CD4-positive, alpha-beta T cell (primary cell): Measurements from ENCODE around the gene RAD51B. TPM values are rescaled to one million over a fixed set of nuclear protein-coding genes. Genes with fewer than 3 reads are reported as not detected.

Experiments used
- ATAC-seq: fragments of 200-7000 bp; cut with Tn5 transposase; one replicate; pipeline ENCODE4 v1.10.0; 2022; ENCODE audit warnings: mild to moderate bottlenecking; ENCODE audit not compliant: poor library complexity
- CTCF ChIA-PET: fragments of 350-600 bp; sonication (Branson Sonifier 250); formaldehyde crosslinking; loops from one replicate; lab custom pipeline; 2021; ENCODE audit warnings: antibody characterized with exemption, inconsistent platforms; lab: Charles Lee
- POLR2A ChIA-PET: fragments of 350-600 bp; sonication (Branson Sonifier 250); formaldehyde crosslinking; loops from one replicate; lab custom pipeline; 2021; ENCODE audit warnings: antibody characterized with exemption, inconsistent platforms; lab: Charles Lee
- DNase-seq, 14 experiments: peaks; one replicate each; pipeline ENCODE4 v3.0.0-alpha.2; 2013 to 2020; ENCODE audit warnings: mixed read lengths in 2 of 14
- H3K27ac ChIP-seq, 2 donors: one replicate each; pipeline versions ENCODE4 v1.5.1 to v1.7.0; 2013; ENCODE audit warnings: low read length in 2 of 2, low read depth in 1 of 2, mild to moderate bottlenecking in 1 of 2
- H3K27me3 ChIP-seq, 2 experiments: 1 replicate in 1 of 2; 2 replicates in 1 of 2; pipeline versions ENCODE4 v1.6.1 to v1.7.0; 2013; ENCODE audit warnings: low read length in 2 of 2, control low read depth in 1 of 2, mild to moderate bottlenecking in 1 of 2, moderate library complexity in 1 of 2; ENCODE audit not compliant: insufficient read depth in 2 of 2, control insufficient read depth in 1 of 2
- H3K36me3 ChIP-seq: one replicate; pipeline ENCODE4 v1.6.1; 2013; ENCODE audit warnings: low read length, control low read depth; ENCODE audit not compliant: insufficient read depth
- H3K4me1 ChIP-seq: one replicate; pipeline ENCODE4 v1.6.1; 2013; ENCODE audit warnings: low read length, control low read depth; ENCODE audit not compliant: insufficient read depth
- H3K4me3 ChIP-seq: one replicate; pipeline ENCODE4 v1.5.1; 2013; ENCODE audit warnings: mild to moderate bottlenecking, low read length, moderate library complexity
- H3K9me3 ChIP-seq, 2 experiments: 1 replicate in 1 of 2; 2 replicates in 1 of 2; pipeline versions ENCODE4 v1.6.1 to v1.7.0; 2013; ENCODE audit warnings: low read length in 2 of 2, mild to moderate bottlenecking in 2 of 2, control low read depth in 1 of 2, moderate library complexity in 1 of 2; ENCODE audit not compliant: control insufficient read depth in 1 of 2, insufficient read depth in 1 of 2
- H3K27ac Mint-ChIP-seq: one replicate; pipeline ENCODE4 v1.8.0; 2020; ENCODE audit warnings: mixed read lengths
- H3K27me3 Mint-ChIP-seq: one replicate; pipeline ENCODE4 v1.8.0; 2021; ENCODE audit warnings: mixed read lengths
- H3K36me3 Mint-ChIP-seq: one replicate; pipeline ENCODE4 v1.8.0; 2021; ENCODE audit warnings: low read depth, mixed read lengths
- H3K4me1 Mint-ChIP-seq: one replicate; pipeline ENCODE4 v1.8.0; 2021; ENCODE audit warnings: low read depth, mixed read lengths
- H3K4me3 Mint-ChIP-seq: one replicate; pipeline ENCODE4 v1.8.0; 2020; ENCODE audit warnings: mild to moderate bottlenecking, mixed read lengths
- H3K9me3 Mint-ChIP-seq: one replicate; pipeline ENCODE4 v1.8.0; 2020; ENCODE audit warnings: mixed read lengths
- intact Hi-C, 2 experiments: fragments of 100-400 bp; cut with DNase I in 1 of 2; cut with micrococcal nuclease in 1 of 2; formaldehyde crosslinking; loops; one replicate each; pipeline versions ENCODE4 v1.15.1 to v1.9.0; 2023 to 2025; cut with DNase I, micrococcal nuclease
- total RNA-seq, 174 experiments: library from RNA in 2 of 174; stranded (reverse) in 2 of 174; gene quantifications; one replicate each; pipeline ENCODE4 v1.2.3 and lab custom pipeline; 2021 to 2026
- TF ChIP-seq, protein P1 (sequence below): fragments of 200-600 bp; IDR thresholded peaks from one replicate; pipeline ENCODE4 v1.8.0; 2022; ENCODE audit warnings: antibody characterized with exemption, mild to moderate bottlenecking

The RAD51B gene
- total RNA-seq, 2 experiments from 2014 or later: 18.4 to 20.0 TPM

DNA sequence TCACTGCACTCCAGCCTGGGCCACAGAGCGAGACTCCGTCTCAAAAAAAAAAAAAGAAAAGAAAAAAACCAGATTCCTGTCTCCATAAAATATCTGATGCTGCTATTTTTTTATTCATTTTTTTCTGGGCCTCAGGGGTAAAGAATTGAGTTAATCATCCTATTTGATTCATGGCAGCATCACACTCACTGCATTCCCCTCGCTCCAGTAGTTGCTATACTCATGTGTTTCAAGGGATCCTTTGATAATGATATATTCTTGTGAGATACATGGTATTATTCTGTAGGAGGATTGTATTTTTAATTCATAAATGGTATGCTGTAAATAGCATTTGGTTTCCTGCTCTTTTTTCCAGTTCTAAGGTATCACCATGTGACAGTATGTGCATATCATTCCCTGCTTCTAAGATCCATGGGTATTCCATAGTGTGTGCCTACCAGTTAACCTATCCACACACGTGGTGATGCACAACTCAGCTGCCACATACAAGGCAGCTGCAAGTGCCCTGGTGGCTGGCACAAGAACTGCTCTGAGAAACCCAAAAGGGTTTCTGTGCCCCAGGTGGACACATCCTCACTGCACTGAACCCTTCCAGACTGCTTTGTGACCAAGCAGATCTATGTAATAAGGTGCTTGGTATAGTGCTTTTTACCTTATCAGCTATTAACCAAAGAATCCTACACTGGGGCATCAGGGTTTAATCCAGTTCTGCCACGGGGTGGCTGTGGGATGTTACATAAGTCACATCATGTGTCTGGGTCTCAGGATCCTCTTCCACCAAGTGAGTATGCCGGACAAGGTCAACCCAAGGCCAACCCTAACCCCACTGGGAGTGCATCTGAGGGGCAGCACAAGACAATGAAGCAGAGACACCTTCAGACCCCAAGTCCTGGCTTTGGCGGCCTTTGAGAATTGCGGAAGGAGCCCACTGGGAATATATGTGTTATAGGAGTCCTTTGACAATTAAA lies 898.7 kb downstream of the RAD51B start:
- no peak overlapping the region for H3K4me3 Mint-ChIP-seq
- peaks cover 28% of the 10 kb centered on the region for H3K4me1 Mint-ChIP-seq
- no peaks in the 10 kb centered on the region for H3K27me3 Mint-ChIP-seq
- no peaks in the 10 kb centered on the region for H3K9me3 Mint-ChIP-seq
- H3K9me3 ChIP-seq: peaks cover 0 to 5% of the 10 kb centered on the region in 2 experiments
- ATAC-seq: no peak
- H3K36me3 ChIP-seq: no peaks in the 10 kb centered on the region
- H3K4me3 ChIP-seq: no peak overlapping the region
- CTCF ChIA-PET: interaction anchor here (0.6 to 1.3 kb wide), 3 partner anchors 15 to 60 kb away, joined by 3 to 6 read pairs (median 4); no protein-coding TSS in a partner anchor
- peak in 3 of 14 experiments; percentile 15 to 48 (median 38) for DNase-seq
- TF ChIP-seq, protein P1, sequence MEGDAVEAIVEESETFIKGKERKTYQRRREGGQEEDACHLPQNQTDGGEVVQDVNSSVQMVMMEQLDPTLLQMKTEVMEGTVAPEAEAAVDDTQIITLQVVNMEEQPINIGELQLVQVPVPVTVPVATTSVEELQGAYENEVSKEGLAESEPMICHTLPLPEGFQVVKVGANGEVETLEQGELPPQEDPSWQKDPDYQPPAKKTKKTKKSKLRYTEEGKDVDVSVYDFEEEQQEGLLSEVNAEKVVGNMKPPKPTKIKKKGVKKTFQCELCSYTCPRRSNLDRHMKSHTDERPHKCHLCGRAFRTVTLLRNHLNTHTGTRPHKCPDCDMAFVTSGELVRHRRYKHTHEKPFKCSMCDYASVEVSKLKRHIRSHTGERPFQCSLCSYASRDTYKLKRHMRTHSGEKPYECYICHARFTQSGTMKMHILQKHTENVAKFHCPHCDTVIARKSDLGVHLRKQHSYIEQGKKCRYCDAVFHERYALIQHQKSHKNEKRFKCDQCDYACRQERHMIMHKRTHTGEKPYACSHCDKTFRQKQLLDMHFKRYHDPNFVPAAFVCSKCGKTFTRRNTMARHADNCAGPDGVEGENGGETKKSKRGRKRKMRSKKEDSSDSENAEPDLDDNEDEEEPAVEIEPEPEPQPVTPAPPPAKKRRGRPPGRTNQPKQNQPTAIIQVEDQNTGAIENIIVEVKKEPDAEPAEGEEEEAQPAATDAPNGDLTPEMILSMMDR: peak; percentile 13
- POLR2A ChIA-PET: interaction anchor here (0.7 to 1.7 kb wide), 4 partner anchors 33 to 75 kb away, joined by 3 to 5 read pairs (median 4); partner anchors contain the start of gene ZFP36L1
- H3K4me1 ChIP-seq: peaks cover 17% of the 10 kb centered on the region
- H3K27me3 ChIP-seq: no peaks in the 10 kb centered on the region
- no peak overlapping the region for H3K27ac Mint-ChIP-seq
- intact Hi-C loops: loop anchor here in 1 of 2 experiments (5.0 kb wide), 1 partner anchor 64 kb away; no protein-coding TSS in a partner anchor
- no peak overlapping the region for H3K27ac ChIP-seq
- H3K36me3 Mint-ChIP-seq: no peaks in the 10 kb centered on the region

DNA sequence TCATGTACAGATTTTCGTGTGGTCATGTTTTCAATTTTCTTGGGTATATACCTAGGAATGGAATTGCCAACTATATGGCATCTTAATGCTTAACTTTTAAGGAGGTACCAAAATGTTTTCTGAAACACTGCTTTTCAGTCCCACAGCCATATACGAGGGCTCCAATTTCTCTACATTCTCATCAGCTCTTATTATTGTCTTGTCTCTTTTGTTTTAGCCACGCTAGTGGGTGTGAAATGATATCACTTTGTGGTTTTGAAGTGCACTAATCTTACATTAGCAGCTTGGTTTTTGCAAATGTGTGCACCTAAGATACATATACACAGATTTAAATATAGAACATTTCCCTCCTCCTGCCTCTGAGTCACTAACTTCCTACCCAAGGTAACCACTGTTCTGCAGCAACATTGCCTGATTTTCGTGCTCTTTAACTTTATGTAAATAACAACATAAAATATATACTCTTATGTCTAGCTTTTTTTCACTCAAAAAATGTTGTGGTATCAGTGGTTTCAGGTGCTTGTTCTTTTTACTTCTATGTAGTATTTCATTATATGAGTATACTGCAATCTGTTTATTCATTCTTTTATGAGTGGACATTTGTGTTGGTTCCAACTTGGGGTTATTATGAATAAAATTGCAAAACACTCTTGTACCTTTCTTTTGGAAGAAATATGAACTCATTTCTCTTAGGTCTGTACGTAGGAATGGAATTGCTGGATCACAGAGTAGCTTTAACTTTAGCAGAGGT lies 900.2 kb downstream of the RAD51B start:
- Mint-ChIP-seq H3K27me3 (no peaks in the 10 kb centered on the region), H3K36me3 (no peaks in the 10 kb centered on the region), H3K4me1 (peaks cover 18% of the 10 kb centered on the region), H3K9me3 (no peaks in the 10 kb centered on the region), H3K27ac (peak overlapping the region; percentile 2), H3K4me3 (no peak overlapping the region)
- peaks cover 0 to 5% of the 10 kb centered on the region in 2 experiments for H3K9me3 ChIP-seq
- CTCF ChIA-PET: interaction anchor here (0.5 to 1.3 kb wide), 5 partner anchors 13 to 97 kb away, joined by 3 to 7 read pairs (median 5); no protein-coding TSS in a partner anchor
- H3K27ac ChIP-seq: no peak overlapping the region
- peaks cover 7% of the 10 kb centered on the region for H3K4me1 ChIP-seq
- no peaks in the 10 kb centered on the region for H3K36me3 ChIP-seq
- intact Hi-C loops: loop anchor here in 1 of 2 experiments (5.0 kb wide), 1 partner anchor 62 kb away; no protein-coding TSS in a partner anchor
- H3K4me3 ChIP-seq: no peak overlapping the region
- POLR2A ChIA-PET: interaction anchor here (0.6 to 1.7 kb wide), 8 partner anchors 35 to 213 kb away, joined by 3 to 7 read pairs (median 4); partner anchors contain the start of gene ZFP36L1
- H3K27me3 ChIP-seq: no peaks in the 10 kb centered on the region
- ATAC-seq: peak; percentile 82
- DNase-seq: peak in 4 of 14 experiments; percentile 38 to 78 (median 56)
- TF ChIP-seq, protein P1: no peak

DNA sequence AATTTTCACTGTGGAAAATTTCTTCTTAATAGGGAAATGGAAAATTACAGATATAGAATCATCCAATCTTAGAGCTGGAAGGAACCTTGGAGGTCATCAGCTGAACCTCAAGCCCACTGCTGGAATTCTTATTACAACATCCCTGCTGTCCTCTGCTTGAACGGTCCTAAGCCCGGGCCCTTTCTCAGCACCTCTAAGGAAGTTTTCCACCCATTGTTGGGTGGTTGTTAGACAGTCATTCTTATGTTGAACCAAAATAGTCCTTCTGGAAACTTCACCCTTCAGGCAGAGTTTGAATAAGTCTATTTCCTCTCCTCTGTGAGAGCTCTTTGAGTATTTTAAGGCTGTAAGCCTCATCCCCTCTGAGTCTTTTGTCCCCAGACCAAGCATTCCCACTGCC lies 902.6 kb downstream of the RAD51B start:
- POLR2A ChIA-PET: no interaction called here
- no peaks in the 10 kb centered on the region for H3K9me3 Mint-ChIP-seq

More for the DNA sequence above, 902.6 kb downstream of the RAD51B start:
- DNase-seq (no peak), ATAC-seq (no peak)
- Histone ChIP-seq H3K27me3 (no peaks in the 10 kb centered on the region), H3K4me3 (no peak overlapping the region), H3K9me3 (peaks cover 0 to 5% of the 10 kb centered on the region in 2 experiments), H3K4me1 (peaks cover 6% of the 10 kb centered on the region), H3K36me3 (no peaks in the 10 kb centered on the region), H3K27ac (no peak overlapping the region)
- intact Hi-C loops: no loop called here
- Mint-ChIP-seq H3K27ac (no peak overlapping the region), H3K36me3 (no peaks in the 10 kb centered on the region), H3K4me3 (no peak overlapping the region), H3K4me1 (peaks cover 11% of the 10 kb centered on the region), H3K27me3 (no peaks in the 10 kb centered on the region)
- TF ChIP-seq, protein P1: no peak
- CTCF ChIA-PET: interaction anchor here (1.3 kb wide), 1 partner anchor 13 kb away, joined by 3 read pairs; no protein-coding TSS in a partner anchor
